HepG2 (cell line): ENCODE measurements around the gene LCP2. TPM values are rescaled to one million over a fixed set of nuclear protein-coding genes. Genes with fewer than 3 reads are reported as not detected.

Experiments used
- CBX2 ChIP-seq, 2 experiments: fragments of 200-600 bp in 1 of 2; sonication (generic); formaldehyde crosslinking in 1 of 2; IDR thresholded peaks; 2 replicates each; pipeline versions ENCODE4 v1.7.0 to v1.8.1; 2018 to 2022; ENCODE audit warnings: low read depth in 2 of 2, low read length in 1 of 2, mild to moderate bottlenecking in 1 of 2, missing genetic modification reagents in 1 of 2
- CEBPZ ChIP-seq: IDR thresholded peaks from 2 replicates; pipeline ENCODE4 v1.6.1; 2012; ENCODE audit warnings: low read length, improper control_type of control experiment
- HMGA1 ChIP-seq: sonication (generic); formaldehyde crosslinking; conservative IDR thresholded peaks from 2 replicates; pipeline ENCODE4 v1.4.0; 2020; ENCODE audit warnings: missing genetic modification reagents
- REST ChIP-seq, 2 experiments: IDR thresholded peaks; 2 replicates each; pipeline ENCODE4 v1.6.1; 2011 to 2012; ENCODE audit warnings: low read length in 2 of 2, borderline replicate concordance in 1 of 2, low read depth in 1 of 2, mild to moderate bottlenecking in 1 of 2, moderate library complexity in 1 of 2
- REXO4 ChIP-seq: sonication (generic); formaldehyde crosslinking; IDR thresholded peaks from 2 replicates; pipeline ENCODE4 v1.8.0; 2022; ENCODE audit warnings: missing genetic modification reagents, mild to moderate bottlenecking, borderline replicate concordance
- RNF219 ChIP-seq: sonication (generic); formaldehyde crosslinking; IDR thresholded peaks from 2 replicates; pipeline ENCODE4 v1.5.0; 2020; ENCODE audit warnings: mild to moderate bottlenecking, missing genetic modification reagents
- SMARCE1 ChIP-seq: fragments of 450-650 bp; IDR thresholded peaks from 2 replicates; pipeline ENCODE4 v1.6.1; 2017; ENCODE audit warnings: borderline replicate concordance
- YEATS4 ChIP-seq: sonication (generic); formaldehyde crosslinking; IDR thresholded peaks from 2 replicates; pipeline ENCODE4 v1.4.0; 2020; ENCODE audit warnings: missing genetic modification reagents, borderline replicate concordance
- ZNF431 ChIP-seq: sonication (generic); formaldehyde crosslinking; IDR thresholded peaks from 2 replicates; pipeline ENCODE4 v1.9.0; 2022; ENCODE audit warnings: missing genetic modification reagents, low read depth, mild to moderate bottlenecking, borderline replicate concordance
- ZNF609 ChIP-seq: sonication (generic); formaldehyde crosslinking; IDR thresholded peaks from 2 replicates; pipeline ENCODE4 v1.4.0; 2020; ENCODE audit warnings: mild to moderate bottlenecking, missing genetic modification reagents, borderline replicate concordance
- ZNF678 ChIP-seq: sonication (generic); formaldehyde crosslinking; IDR thresholded peaks from 2 replicates; pipeline ENCODE4 v1.4.0; 2020; ENCODE audit warnings: mild to moderate bottlenecking, missing genetic modification reagents
- ZNF724P ChIP-seq: sonication (generic); formaldehyde crosslinking; IDR thresholded peaks from 2 replicates; pipeline ENCODE4 v1.8.0; 2022; ENCODE audit warnings: missing genetic modification reagents, borderline replicate concordance
- ZNF878 ChIP-seq: sonication (generic); formaldehyde crosslinking; IDR thresholded peaks from 2 replicates; pipeline ENCODE4 v1.8.1; 2023; ENCODE audit warnings: mild to moderate bottlenecking, missing genetic modification reagents, moderate library complexity
- polyA plus RNA-seq, 8 experiments: library from polyadenylated mRNA; depleted of rRNA in 3 of 8; stranded (reverse) in 7 of 8; unstranded in 1 of 8; fragments of >200 nt; fragmentation: Illumina TruSeq in 4 of 8; extraction: Trizol in 4 of 8; gene quantifications; 2 replicates each; pipeline versions ENCODE4 v1.2.1 to v1.2.3, GENCODE V29; 2011 to 2016; ENCODE audit warnings: low read depth in 4 of 8, missing spikeins in 1 of 8, mixed read lengths in 1 of 8; ENCODE audit not compliant: insufficient read depth in 1 of 8
- total RNA-seq, 5 experiments: library from RNA; depleted of rRNA; stranded (reverse); fragments of >200 nt; fragmentation: Illumina TruSeq; extraction: Trizol; gene quantifications; 2 replicates each; pipeline ENCODE4 v1.2.3, GENCODE V29; 2016; ENCODE audit warnings: low read depth in 1 of 5

Gene LCP2
- total and polyA plus RNA-seq, 2 of the 13 experiments (the other 11 are each of a cell fraction or from before 2014, with no cell fraction given), result not detected

GRCh38 chr5:170265522-170265921 lies 32.1 kb downstream of the LCP2 start (continued):
- TF ChIP-seq YEATS4 (CRISPR knock-in tag) (no peak), RNF219 (no peak), REST (IDR thresholded peaks at IDR 0.05; ENCODE audit: borderline replicate concordance in 1 of 2, low read depth in 1 of 2, low read length in 2 of 2) (no peak), SMARCE1 (no peak), REXO4 (no peak), ZNF431 (CRISPR knock-in tag) (no peak), ZNF878 (CRISPR knock-in tag) (no peak), CEBPZ (no peak), ZNF609 (no peak), ZNF724P (CRISPR knock-in tag) (no peak), CBX2 (IDR thresholded peaks at IDR 0.05; ENCODE audit: low read depth, low read length) (no peak), CBX2 (CRISPR knock-in tag; IDR thresholded peaks at IDR 0.05; ENCODE audit: low read depth) (no peak), ZNF678 (no peak), HMGA1 (CRISPR knock-in tag) (no peak)
